Measurements from ENCODE around the gene TMEM108. TPM values are rescaled to one million over a fixed set of nuclear protein-coding genes. Genes with fewer than 3 reads are reported as not detected.

Gene TMEM108
- total and polyA plus RNA-seq, 2 experiments from 2014 or later: 7.4 to 15.3 TPM

DNA sequence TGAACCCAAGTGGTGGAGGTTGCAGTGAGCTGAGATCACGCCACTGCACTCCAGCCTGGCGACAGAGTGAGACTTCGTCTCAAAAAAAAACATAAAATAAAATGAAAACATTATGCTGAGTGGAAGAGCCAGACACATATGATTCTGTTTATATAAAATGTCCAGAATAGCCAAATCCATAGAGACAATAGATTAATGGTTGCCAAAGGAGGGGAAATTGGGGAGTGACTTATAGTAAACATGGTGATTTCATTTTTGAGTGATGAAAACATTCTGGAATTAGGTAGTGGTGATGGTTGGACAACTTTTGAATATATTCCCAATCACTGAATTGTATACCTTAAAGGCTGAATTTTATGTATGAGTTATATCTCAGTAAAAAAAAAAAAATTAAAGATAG lies 189.6 kb downstream of the TMEM108 start:
- no peaks in the 10 kb centered on the region for H3K4me1 ChIP-seq (ENCODE audit: insufficient read depth)
- H3K4me2 ChIP-seq: no peak overlapping the region
- H3K27ac ChIP-seq (ENCODE audit: low read depth): no peak overlapping the region
- no peak for TF ChIP-seq ZNF114 (CRISPR knock-in tag; IDR thresholded peaks at IDR 0.05)
- no peak for TF ChIP-seq JUNB (IDR thresholded peaks at IDR 0.05; ENCODE audit: unreplicated experiment)
- no peak for TF ChIP-seq EZH2 (IDR thresholded peaks at IDR 0.05; ENCODE audit: low read depth, unreplicated experiment)
- TF ChIP-seq NANOG (IDR thresholded peaks at IDR 0.05; ENCODE audit: borderline replicate concordance): no peak
- no peak for TF ChIP-seq EZH2phosphoT487 (IDR thresholded peaks at IDR 0.05; ENCODE audit: unreplicated experiment)
- TF ChIP-seq ZNF331 (CRISPR knock-in tag; IDR thresholded peaks at IDR 0.05; ENCODE audit: low read depth): no peak
- TF ChIP-seq, protein P1, sequence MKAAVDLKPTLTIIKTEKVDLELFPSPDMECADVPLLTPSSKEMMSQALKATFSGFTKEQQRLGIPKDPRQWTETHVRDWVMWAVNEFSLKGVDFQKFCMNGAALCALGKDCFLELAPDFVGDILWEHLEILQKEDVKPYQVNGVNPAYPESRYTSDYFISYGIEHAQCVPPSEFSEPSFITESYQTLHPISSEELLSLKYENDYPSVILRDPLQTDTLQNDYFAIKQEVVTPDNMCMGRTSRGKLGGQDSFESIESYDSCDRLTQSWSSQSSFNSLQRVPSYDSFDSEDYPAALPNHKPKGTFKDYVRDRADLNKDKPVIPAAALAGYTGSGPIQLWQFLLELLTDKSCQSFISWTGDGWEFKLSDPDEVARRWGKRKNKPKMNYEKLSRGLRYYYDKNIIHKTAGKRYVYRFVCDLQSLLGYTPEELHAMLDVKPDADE (IDR thresholded peaks at IDR 0.05): no peak
- TF ChIP-seq, protein P2, sequence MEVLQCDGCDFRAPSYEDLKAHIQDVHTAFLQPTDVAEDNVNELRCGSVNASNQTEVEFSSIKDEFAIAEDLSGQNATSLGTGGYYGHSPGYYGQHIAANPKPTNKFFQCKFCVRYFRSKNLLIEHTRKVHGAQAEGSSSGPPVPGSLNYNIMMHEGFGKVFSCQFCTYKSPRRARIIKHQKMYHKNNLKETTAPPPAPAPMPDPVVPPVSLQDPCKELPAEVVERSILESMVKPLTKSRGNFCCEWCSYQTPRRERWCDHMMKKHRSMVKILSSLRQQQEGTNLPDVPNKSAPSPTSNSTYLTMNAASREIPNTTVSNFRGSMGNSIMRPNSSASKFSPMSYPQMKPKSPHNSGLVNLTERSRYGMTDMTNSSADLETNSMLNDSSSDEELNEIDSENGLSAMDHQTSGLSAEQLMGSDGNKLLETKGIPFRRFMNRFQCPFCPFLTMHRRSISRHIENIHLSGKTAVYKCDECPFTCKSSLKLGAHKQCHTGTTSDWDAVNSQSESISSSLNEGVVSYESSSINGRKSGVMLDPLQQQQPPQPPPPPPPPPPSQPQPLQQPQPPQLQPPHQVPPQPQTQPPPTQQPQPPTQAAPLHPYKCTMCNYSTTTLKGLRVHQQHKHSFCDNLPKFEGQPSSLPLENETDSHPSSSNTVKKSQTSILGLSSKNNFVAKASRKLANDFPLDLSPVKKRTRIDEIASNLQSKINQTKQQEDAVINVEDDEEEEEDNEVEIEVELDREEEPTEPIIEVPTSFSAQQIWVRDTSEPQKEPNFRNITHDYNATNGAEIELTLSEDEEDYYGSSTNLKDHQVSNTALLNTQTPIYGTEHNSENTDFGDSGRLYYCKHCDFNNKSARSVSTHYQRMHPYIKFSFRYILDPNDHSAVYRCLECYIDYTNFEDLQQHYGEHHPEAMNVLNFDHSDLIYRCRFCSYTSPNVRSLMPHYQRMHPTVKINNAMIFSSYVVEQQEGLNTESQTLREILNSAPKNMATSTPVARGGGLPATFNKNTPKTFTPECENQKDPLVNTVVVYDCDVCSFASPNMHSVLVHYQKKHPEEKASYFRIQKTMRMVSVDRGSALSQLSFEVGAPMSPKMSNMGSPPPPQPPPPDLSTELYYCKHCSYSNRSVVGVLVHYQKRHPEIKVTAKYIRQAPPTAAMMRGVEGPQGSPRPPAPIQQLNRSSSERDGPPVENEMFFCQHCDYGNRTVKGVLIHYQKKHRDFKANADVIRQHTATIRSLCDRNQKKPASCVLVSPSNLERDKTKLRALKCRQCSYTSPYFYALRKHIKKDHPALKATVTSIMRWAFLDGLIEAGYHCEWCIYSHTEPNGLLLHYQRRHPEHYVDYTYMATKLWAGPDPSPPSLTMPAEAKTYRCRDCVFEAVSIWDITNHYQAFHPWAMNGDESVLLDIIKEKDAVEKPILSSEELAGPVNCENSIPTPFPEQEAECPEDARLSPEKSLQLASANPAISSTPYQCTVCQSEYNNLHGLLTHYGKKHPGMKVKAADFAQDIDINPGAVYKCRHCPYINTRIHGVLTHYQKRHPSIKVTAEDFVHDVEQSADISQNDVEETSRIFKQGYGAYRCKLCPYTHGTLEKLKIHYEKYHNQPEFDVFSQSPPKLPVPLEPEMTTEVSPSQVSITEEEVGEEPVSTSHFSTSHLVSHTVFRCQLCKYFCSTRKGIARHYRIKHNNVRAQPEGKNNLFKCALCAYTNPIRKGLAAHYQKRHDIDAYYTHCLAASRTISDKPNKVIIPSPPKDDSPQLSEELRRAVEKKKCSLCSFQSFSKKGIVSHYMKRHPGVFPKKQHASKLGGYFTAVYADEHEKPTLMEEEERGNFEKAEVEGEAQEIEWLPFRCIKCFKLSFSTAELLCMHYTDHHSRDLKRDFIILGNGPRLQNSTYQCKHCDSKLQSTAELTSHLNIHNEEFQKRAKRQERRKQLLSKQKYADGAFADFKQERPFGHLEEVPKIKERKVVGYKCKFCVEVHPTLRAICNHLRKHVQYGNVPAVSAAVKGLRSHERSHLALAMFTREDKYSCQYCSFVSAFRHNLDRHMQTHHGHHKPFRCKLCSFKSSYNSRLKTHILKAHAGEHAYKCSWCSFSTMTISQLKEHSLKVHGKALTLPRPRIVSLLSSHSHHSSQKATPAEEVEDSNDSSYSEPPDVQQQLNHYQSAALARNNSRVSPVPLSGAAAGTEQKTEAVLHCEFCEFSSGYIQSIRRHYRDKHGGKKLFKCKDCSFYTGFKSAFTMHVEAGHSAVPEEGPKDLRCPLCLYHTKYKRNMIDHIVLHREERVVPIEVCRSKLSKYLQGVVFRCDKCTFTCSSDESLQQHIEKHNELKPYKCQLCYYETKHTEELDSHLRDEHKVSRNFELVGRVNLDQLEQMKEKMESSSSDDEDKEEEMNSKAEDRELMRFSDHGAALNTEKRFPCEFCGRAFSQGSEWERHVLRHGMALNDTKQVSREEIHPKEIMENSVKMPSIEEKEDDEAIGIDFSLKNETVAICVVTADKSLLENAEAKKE (CRISPR knock-in tag; IDR thresholded peaks at IDR 0.05): no peak
- no peak for TF ChIP-seq POLR2AphosphoS5 (IDR thresholded peaks at IDR 0.05; ENCODE audit: low read depth)
- TF ChIP-seq STAT1 (IDR thresholded peaks at IDR 0.05; ENCODE audit: unreplicated experiment): no peak
- TF ChIP-seq, protein P3, sequence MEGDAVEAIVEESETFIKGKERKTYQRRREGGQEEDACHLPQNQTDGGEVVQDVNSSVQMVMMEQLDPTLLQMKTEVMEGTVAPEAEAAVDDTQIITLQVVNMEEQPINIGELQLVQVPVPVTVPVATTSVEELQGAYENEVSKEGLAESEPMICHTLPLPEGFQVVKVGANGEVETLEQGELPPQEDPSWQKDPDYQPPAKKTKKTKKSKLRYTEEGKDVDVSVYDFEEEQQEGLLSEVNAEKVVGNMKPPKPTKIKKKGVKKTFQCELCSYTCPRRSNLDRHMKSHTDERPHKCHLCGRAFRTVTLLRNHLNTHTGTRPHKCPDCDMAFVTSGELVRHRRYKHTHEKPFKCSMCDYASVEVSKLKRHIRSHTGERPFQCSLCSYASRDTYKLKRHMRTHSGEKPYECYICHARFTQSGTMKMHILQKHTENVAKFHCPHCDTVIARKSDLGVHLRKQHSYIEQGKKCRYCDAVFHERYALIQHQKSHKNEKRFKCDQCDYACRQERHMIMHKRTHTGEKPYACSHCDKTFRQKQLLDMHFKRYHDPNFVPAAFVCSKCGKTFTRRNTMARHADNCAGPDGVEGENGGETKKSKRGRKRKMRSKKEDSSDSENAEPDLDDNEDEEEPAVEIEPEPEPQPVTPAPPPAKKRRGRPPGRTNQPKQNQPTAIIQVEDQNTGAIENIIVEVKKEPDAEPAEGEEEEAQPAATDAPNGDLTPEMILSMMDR (conservative IDR thresholded peaks at IDR 0.05; ENCODE audit: low read depth in 2 of 2): no peak
- no peak for TF ChIP-seq CREB1 (CRISPR knock-in tag; IDR thresholded peaks at IDR 0.05; ENCODE audit: low read depth)
- TF ChIP-seq, protein P4, sequence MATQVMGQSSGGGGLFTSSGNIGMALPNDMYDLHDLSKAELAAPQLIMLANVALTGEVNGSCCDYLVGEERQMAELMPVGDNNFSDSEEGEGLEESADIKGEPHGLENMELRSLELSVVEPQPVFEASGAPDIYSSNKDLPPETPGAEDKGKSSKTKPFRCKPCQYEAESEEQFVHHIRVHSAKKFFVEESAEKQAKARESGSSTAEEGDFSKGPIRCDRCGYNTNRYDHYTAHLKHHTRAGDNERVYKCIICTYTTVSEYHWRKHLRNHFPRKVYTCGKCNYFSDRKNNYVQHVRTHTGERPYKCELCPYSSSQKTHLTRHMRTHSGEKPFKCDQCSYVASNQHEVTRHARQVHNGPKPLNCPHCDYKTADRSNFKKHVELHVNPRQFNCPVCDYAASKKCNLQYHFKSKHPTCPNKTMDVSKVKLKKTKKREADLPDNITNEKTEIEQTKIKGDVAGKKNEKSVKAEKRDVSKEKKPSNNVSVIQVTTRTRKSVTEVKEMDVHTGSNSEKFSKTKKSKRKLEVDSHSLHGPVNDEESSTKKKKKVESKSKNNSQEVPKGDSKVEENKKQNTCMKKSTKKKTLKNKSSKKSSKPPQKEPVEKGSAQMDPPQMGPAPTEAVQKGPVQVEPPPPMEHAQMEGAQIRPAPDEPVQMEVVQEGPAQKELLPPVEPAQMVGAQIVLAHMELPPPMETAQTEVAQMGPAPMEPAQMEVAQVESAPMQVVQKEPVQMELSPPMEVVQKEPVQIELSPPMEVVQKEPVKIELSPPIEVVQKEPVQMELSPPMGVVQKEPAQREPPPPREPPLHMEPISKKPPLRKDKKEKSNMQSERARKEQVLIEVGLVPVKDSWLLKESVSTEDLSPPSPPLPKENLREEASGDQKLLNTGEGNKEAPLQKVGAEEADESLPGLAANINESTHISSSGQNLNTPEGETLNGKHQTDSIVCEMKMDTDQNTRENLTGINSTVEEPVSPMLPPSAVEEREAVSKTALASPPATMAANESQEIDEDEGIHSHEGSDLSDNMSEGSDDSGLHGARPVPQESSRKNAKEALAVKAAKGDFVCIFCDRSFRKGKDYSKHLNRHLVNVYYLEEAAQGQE (IDR thresholded peaks at IDR 0.05; ENCODE audit: unreplicated experiment): no peak
- H3K9me2 ChIP-seq (ENCODE audit: insufficient read depth): peaks cover 7% of the 10 kb centered on the region
- H4K20me1 ChIP-seq (replicated peaks; ENCODE audit: insufficient read depth): no peaks in the 10 kb centered on the region
- H2AFZ ChIP-seq: no peak overlapping the region
- ATAC-seq (no peak), DNase-seq (ENCODE audit: low spot score) (no peak)
- Mint-ChIP-seq H3K36me3 (ENCODE audit: low read depth) (peaks cover 22% of the 10 kb centered on the region), H3K9me3 (peaks cover 14% of the 10 kb centered on the region; the same call in 2 of the 3 replicates), H3K27me3 (ENCODE audit: insufficient read depth, low read depth, poor library complexity) (no peaks in the 10 kb centered on the region), H3K4me1 (no peaks in the 10 kb centered on the region; the same call in 2 of the 3 replicates), H3K27ac (no peak overlapping the region), H3K4me3 (no peak overlapping the region)
- no peaks in the 10 kb centered on the region for H3K36me3 ChIP-seq (ENCODE audit: insufficient read depth)
- no peaks in the 10 kb centered on the region for H3K27me3 ChIP-seq (ENCODE audit: insufficient read depth)
- no peaks in the 10 kb centered on the region for H3K79me2 ChIP-seq (replicated peaks; ENCODE audit: insufficient read depth)
- H3F3A ChIP-seq (replicated peaks; ENCODE audit: low read depth): no peaks in the 10 kb centered on the region
- H3K4me3 ChIP-seq: no peak overlapping the region
